Stimulated activated CD8-positive, alpha-beta memory T cell treated with anti-CD3 and anti-CD28 coated beads, Interleukin-4, amount 100 ng/mL, for 24 hours (primary cell): ENCODE data around the gene EZH1.

Experiments
- DNase-seq: peaks from one replicate; pipeline ENCODE4 v3.0.0-alpha.2; 2020; ENCODE audit warnings: low read depth

Gene EZH1

GRCh38 chr17:42682722-42683403 is 62.0 kb downstream of the EZH1 start:
- no peak for DNase-seq

GRCh38 chr17:42681976-42682721 is 62.7 kb downstream of the EZH1 start, which contains the start of gene CNTNAP1:
TSS of gene CNTNAP1 (plus strand) at chr17:42682531. CDS start at chr17:42682830, 299 bp downstream.
- DNase-seq: no peak

- DNase-seq: no peak
These were observed 64.5 kb downstream of the EZH1 start for GRCh38 chr17:42680331-42680808.

GRCh38 chr17:42679492-42680330 is 65.1 kb downstream of the EZH1 start:
- peak; percentile 48 for DNase-seq

- no peak for DNase-seq
These were observed 65.8 kb downstream of the EZH1 start for GRCh38 chr17:42678951-42679491.

GRCh38 chr17:42677921-42678781 is 66.7 kb downstream of the EZH1 start:
- DNase-seq: peak; percentile 74

GRCh38 chr17:42677012-42677857 is 67.6 kb downstream of the EZH1 start:
- DNase-seq: peak; percentile 97

- DNase-seq: no peak
These were observed 68.3 kb downstream of the EZH1 start, which contains the start of gene PLEKHH3 for GRCh38 chr17:42676424-42677011. TSS of gene PLEKHH3 (minus strand) at chr17:42676994. CDS start at chr17:42676563, 431 bp downstream.

- DNase-seq: no peak
These were observed 68.8 kb downstream of the EZH1 start for GRCh38 chr17:42675965-42676423.

GRCh38 chr17:42675348-42675964 is 69.4 kb downstream of the EZH1 start:
- no peak for DNase-seq

GRCh38 chr17:42674755-42675347 is 70.0 kb downstream of the EZH1 start:
- no peak for DNase-seq

- no peak for DNase-seq
These were observed 70.7 kb downstream of the EZH1 start for GRCh38 chr17:42673885-42674754.

GRCh38 chr17:42673266-42673884 is 71.5 kb downstream of the EZH1 start:
- no peak for DNase-seq

- no peak for DNase-seq
These were observed 72.8 kb downstream of the EZH1 start for GRCh38 chr17:42672038-42672437.

GRCh38 chr17:42670789-42671657 is 73.8 kb downstream of the EZH1 start:
- no peak for DNase-seq
